HG02870 (cell line): ENCODE results near the gene MIOS.

ENCODE experiments used
- ATAC-seq: cut with Tn5 transposase; IDR thresholded peaks from one replicate; pipeline ENCODE4 v1.9.1; 2021; ENCODE audit warnings: mild to moderate bottlenecking, moderate library complexity; ENCODE audit not compliant: unreplicated experiment

MIOS gene

DNA sequence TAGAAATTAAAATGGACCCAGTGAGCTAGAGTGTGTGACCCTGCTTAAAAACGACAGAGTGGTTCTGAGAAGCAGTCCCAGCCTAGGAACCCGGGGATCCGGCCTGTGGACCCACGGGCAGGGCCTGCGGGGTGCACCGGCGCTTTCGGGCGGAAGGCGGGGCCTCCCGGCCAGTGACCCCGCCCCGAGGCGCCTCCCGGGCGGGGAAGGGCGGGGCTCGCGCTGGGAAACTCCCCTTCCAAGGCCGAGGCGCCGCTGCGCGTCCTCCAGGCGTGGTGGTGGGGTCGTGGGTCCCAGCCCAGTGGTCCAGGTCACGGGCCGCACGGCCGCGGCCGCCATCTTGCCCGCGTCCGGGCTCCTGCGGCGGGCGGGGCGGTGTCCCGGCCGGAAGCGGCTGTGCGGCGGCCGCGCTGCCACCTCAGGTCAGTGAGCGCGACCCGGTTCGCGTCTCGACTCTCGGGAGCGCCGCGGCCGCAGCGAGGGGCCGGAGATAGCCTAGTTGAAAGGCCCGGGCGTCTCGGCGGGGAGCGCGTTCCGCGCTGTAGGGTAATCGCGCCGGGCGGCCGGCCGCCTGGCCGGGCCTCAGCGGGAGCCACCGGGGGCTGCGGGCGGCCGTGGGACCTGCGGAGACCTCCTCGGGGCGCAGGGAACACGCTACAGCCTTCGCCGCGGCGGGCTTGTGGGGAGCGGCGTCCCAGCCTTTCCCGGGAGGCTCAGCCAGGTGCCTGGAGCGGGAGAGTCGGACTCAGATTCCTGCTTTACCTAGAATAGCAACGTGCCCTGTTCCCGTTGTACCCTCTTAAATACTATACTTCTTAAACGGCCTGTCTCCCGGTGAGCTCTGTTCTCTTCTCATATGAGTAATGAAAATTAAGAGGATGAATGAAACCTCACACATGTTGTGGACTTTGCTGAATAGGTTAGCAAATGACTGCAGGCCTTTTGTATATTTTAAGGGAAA is at the start of gene MIOS:
MIOS (plus strand) TSS at position 234 of the 961 bp plus-strand sequence. CDS start 5,592 bp downstream, outside the sequence.
- ATAC-seq = peak; percentile 58

DNA sequence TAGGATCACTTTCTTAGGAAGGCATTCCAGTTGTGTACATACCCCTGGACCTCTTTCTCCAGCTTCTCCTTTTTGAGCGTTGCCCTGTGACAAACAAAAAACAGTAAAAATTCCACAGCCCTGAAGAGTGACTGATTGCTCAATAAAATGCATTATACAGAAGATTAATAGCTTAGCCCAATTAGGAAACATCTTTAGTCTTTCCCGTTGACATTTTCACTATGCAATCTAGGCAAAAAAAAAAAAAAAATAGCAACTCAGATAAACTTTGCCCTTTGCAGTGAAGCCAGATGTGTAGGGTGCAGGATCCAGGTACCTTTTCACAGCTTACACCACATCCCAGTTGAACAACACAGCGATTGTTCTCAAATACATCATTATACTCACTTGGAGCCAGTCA is 48.9 kb upstream of the MIOS start:
- ATAC-seq = no peak

DNA sequence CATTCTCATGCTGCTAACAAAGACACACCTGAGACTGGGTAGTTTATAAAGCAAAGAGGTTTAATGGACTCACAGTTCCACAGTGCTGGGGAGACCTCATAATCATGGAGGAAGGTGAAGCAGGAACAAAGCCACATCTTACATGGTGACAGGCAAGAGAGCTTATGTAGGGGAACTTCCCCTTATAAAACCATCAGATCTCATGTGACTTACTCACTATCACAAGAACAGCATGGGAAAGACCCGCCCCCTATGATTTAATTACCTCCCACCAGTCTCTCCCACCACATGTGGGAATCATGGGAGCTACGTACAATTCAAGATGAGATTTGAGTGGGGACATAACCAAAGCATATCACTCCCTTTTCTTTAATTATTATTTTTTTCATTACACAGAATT is 47.6 kb upstream of the MIOS start:
- ATAC-seq = no peak

DNA sequence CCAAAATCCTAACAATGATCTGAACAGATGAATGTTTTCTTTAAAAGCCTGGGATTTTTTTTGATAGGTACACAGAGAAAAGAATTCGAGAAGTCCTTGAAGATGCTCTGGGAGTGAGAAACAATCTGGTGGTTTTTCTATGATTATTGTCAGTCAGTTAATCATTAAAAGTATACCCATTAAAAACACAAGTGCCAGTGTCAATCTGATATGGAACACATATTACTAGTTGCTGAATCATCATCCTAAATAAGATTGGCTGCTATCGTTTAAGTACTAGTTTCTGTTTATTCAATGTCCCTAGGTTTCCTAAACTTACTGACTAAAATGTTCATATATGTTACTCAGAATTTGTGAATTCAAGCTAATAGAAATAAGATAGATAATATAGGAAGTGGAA is 47.2 kb upstream of the MIOS start:
- ATAC-seq = no peak

DNA sequence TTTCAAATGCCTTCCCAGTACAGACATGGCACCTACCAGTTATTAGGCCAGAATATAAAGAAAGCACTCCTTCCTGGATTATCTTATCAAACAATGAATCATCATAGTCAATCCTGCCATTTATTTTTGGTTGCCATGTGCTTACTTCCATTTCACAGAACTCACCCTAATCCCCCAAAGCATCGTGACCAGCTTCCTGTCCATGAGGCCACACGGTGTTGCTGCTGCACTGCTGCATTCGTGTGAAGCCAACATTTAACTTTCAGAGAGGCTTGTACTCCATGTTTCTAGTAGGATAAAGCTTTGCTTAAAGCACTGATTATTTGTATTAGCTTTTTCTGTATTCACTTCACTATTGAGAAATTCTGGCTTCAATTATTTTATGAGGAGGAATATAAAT is 45.4 kb upstream of the MIOS start:
- no peak for ATAC-seq

DNA sequence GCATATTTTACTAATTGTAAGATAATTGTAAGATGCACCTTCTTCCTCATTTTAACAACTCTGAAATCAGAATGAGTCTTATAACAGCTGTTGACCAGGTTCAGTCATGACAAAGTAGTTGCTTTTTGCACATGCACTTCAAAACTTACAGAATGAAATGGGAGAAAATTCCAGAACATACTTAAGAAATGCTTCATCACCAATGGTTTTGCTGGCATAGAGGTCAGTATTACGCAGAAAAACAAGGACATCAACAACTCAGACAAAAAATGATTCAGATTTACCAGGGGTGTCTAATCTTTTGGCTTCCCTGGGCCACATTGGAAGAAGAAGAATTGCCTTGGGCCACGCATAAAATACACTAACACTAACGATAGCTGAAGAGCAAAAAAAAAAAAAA is 44.3 kb upstream of the MIOS start:
- ATAC-seq = no peak

DNA sequence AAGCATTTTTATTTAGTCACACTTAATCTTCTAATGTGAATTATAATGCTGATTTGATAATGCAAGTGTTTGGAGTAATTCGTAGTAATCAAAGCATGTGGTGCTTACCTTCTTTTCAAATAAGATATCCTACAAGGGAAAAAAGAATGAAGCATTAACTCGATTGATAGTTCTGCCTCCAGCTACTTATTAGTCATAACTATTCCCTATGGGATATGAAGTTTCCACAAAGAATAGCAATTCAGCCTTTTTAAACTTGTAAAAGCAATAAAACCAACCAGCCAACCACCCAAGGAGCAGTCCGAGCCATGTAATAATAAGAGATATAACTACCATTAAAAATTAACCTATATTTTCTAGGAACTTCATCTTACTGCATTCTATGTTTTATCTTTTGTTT is 42.6 kb upstream of the MIOS start:
- no peak for ATAC-seq

DNA sequence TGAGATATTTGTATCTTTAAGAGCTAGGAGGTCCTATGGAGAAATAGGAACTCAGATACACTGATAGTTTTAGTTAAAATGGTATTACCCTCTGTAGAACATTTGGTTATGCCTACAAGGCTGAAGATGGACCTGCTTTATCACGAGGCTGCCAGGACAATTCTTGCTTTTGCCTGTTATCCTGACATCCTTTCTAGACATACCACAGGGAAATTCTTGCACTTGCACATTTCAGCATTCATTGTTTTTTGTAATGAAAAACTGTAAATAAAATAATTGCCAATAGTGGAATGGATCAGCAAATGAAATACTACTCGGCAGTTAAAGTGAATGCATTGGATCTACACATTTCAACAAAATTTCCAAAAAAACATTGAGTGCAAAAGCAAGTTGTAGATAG is 40.7 kb upstream of the MIOS start:
- no peak for ATAC-seq

DNA sequence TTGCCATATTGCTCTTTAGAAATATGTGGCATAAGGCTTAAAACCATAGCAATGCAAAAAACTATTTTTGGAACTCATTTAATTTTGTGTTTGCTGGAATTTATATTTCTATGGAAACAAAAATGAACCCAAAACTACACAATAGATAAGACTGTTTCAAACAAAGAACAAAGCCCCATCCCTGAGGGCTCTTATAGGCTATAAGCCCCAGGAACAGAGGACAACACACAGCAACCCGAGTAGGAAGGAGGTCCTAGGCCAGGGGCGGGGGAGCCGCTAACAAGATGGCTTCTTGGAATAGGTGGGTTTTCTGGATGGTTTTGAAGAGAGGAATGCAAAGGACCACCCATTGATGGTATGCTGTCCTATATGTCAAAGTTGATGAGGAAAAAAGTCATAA is 39.6 kb upstream of the MIOS start:
- no peak for ATAC-seq

DNA sequence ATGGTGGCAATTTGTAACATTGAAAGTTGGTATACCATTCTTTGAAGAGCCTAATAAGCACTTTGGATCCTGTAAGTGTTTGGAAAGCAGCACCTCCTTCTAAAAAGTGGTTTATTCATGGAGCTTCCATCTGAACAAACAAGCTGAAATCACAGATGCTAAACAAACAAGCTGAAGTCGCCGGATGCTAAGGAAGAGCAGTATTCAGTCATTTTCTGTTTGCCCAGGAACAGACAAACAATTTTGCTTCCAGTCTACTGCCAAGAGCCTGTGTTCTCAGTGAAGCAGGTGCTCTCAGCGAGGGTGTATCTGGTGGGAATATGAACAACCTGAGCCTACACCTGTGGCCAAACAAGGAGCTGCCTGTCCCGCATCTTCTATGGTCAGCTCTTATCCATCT is 37.4 kb upstream of the MIOS start:
- ATAC-seq = no peak

DNA sequence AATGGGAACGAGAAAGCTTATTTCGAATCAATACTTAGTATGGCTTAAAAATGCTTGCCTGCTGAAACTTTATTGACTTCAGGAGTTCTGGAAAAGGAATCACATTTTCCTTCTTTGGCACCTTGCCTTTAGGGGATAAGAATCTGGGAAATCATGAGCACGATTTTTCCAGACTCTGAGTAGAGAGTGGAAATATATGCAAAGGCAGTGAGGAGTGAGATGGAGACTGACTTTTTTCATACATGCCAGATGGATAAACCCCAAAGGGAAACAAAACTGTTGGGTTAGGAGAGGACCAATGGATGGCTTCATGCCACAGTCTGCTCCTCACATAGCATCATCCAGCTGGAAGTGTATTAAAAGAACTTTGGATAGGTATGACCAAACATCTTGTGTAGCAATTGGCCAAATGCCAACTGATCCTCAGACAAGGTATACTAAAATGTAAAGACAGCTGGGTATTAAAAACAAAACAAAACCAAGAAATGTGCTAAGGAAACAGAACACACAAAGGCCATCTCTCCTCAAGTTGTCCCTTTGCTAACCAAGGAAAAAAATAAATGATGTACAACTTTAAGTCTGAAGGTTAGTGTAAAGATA is 32.8 kb upstream of the MIOS start:
- ATAC-seq = no peak

DNA sequence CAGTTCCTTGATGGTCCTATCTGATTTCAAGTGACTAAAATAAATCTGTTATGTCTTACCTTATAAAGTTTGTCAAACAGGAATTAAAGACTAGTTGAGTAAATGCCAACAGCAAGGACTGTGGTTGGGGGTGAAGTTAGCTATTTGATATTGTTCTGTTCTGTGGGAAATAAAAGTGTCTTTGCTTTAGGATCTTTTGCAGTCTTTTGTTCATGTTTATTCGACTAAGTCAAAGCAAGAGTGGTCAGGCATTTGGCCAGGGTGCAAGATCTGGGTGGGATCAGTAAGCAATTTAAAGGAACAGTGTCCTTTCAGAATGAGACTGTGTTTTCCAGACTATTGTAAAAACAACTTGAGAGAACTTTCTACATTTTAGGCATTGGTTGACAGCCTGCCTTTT is 31.0 kb upstream of the MIOS start, which contains the start of gene COL28A1:
COL28A1 (minus strand) TSS at position 183 of the 400 bp plus-strand sequence. CDS start 2,998 bp downstream, outside the sequence.
- no peak for ATAC-seq

DNA sequence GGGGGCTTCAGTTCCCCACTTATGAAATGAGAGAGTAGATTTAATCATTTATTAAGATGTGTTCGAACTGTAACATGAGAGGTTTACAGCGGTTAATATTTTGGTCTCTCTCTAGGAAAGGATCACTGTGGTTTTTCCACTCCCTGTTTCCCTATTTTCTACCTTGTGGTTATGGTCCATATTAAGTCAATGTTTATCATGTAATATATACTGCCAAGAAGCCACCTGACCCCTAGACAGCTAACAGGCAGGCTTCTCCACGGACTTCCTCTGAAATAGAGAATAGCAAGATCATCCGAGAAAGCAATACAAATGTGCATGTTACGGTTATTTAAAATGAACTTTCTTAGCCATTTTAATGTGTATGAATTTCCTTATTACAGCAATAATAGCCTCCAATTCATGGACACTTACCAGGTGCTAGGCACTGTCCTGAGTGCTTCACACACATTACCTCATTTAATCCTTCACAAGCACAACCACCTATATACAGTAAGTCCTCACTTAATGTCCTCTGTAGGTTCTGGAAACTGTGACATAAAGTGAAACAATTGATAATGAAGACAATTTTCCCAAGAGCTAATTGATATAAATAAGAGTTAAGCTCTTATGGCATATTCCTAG is 30.2 kb upstream of the MIOS start:
- no peak for ATAC-seq

DNA sequence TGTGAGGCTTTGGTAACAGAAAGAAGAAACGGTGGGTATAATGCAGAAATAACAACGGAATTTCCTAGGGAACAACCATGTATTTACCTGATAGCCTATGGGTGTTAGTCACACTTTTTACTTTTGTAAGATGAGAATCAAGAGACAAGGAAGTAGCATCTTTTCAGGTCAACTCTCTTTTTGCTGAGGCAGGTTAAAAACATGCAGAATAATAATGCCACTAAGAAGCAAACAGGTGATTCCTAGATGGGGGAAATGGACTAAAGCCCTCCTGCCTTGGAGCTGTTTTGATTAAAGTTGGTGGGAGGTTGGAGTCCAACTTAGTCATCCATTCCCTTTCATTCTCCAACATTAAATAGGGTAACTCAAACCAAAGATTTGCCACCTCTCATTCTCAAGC is 29.0 kb upstream of the MIOS start:
- ATAC-seq = no peak

DNA sequence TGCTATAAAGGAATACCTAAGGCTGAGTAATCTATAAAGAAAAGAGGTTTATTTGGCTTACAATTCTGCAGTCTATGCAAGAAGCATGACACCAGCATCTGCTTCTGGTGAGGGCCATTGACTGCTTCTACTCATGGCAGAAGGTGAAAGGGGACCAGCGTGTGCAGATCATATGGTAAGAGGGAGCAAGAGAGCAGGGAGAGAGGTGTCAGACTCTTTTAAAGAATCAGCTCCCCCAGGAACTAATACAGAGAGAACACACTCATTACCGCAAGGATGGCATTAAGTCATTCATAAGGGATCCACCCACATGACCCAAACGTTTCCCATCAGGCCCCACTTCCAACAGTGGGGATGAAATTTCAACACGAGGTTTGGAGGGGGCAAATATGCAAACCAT is 27.5 kb upstream of the MIOS start:
- no peak for ATAC-seq

DNA sequence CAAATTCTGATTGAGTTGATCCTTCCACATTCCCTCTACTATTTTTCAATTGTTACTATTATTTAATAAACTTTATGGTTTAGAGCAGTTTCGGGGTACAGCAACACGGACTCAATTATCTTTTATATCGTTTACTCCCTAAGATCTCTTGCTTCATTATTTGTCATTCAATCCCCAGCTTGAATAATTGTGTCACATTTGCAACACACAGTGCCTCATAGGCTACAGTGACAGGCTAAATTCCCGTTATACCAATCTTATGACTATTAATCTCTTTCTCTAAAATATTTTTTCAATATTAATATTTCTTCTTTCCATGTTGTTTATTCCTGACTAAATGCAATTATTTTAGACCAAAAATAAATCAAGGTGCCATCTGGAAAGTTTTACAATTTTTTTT is 27.0 kb upstream of the MIOS start:
- ATAC-seq = no peak

DNA sequence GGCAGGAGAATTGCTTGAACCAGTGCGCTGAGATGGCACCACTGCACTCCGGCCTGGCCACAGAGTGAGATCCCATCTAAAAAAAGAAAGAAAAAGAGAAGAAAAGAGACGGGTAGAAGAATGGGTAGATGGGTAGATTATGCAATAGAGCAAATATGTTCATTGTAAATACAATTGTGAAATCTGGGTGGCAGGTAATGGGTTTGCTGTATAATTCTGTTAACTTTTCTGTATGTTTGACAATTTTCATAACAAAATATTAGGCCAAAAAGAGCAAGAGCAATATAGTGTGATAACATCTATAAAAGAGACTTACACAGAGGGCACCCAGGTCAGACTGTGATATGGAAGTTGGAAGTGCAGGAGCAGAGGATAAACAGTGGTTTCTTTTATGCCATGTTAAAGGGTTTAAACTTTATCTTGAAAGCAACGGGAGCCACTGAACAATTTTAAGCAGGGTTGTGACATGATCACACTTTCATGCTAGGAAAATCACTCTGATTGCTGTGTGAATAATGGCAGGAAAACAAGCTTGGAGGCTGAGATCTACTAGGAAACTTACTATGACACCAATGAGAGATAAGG is 24.3 kb upstream of the MIOS start:
- no peak for ATAC-seq

DNA sequence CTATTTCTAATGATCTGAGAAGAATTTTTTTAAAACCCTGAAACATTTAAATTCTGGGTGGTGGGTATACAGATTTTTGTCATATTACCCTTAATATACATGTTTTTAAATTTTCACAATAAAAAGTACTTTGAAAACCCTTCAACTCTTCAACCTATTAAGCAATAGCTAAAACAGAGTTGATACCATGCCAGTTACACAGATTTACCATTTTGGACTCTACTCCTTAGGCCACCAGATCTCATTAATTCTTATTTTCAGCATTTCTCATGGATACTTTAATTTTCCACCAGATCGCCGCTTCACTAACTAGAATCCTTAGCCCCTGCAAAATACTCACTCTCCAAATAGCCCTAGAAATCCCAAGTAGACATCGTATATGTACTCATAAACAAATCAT is 18.3 kb upstream of the MIOS start:
- ATAC-seq = no peak

DNA sequence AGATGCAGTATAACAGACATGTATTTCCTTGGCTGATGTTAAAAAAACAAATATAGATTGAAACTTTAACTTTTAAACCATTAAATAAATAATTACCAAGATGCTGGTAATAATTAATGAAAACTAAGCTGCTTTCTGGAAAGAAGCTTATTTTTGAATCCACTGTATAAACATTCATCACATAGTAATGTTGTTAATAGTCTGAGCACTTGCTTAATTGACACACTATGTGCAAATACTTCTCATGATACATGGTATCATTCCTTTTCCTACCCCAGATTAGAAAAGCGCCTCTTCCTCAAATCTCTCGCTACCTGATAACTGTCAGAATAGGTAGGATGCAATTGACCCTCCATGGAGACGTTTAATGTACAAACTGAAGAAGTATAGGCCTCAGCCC is 16.0 kb upstream of the MIOS start:
- ATAC-seq = no peak

DNA sequence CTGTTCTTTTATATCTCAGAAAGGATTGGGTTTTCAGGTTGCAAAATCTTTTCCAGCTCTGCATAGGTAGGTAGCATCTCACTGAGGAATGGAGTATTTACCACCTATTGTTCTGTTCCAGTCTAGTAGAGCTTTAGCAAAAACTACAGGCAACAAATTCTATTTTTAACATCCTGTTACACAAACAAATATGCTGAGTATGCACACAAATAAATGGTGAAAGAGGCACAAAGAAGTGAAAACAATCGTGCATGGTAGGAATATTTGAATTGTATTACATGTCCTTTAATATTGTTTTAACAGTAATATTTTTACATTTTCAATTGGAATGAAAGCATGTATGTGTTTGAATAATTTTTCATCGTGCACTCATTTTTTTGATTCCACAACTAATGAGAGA is 14.5 kb upstream of the MIOS start:
- no peak for ATAC-seq

DNA sequence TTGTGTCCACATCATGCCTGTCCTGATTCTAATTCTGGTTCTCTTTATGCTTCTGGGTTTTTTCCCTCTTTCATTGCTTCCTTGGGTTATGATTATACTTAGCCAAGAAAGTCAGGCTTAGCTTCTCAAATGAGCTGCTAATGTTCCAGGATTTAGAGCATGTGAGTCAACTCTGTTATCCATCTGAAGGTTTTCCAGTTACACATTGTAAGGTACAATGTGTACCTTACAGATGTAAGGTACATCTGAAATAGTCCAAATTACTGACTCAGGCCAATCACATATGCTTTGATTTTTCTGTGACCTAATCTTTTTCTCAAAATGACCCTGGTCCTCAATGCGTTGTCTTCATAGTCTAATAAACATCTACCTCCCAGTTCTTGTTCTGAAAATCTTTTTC is 13.3 kb upstream of the MIOS start:
- no peak for ATAC-seq
